ENCODE measurements around the gene PTPRN2.
"Not testable (repeated sequence)": the region's sequence is repeated elsewhere in the genome, so short reads cannot be mapped to it uniquely, and the experiment has no call there.

Gene PTPRN2

GRCh38 chr7:157928808-157929425, 658.7 kb downstream of the PTPRN2 start:
- DNase-seq (ENCODE audit: low read depth, low spot score): no peak

GRCh38 chr7:157928171-157928794, 659.3 kb downstream of the PTPRN2 start:
- no peak overlapping the region for H3K27ac ChIP-seq
- DNase-seq (ENCODE audit: low read depth, low spot score): no peak

More at GRCh38 chr7:157928808-157929425, 658.7 kb downstream of the PTPRN2 start:
- H3K27ac ChIP-seq: no peak overlapping the region

GRCh38 chr7:157927313-157927925, 660.2 kb downstream of the PTPRN2 start:
- no peak overlapping the region for H3K27ac ChIP-seq
- DNase-seq (ENCODE audit: low read depth, low spot score): no peak

GRCh38 chr7:157926521-157927150, 661.0 kb downstream of the PTPRN2 start:
- H3K27ac ChIP-seq: no peak overlapping the region
- DNase-seq (ENCODE audit: low read depth, low spot score): no peak

GRCh38 chr7:157926107-157926506, 661.5 kb downstream of the PTPRN2 start:
- no peak overlapping the region for H3K27ac ChIP-seq
- no peak for DNase-seq (ENCODE audit: low read depth, low spot score)

- no peak for DNase-seq (ENCODE audit: low read depth, low spot score)
- H3K27ac ChIP-seq: no peak overlapping the region
Observed at GRCh38 chr7:157925383-157925875, 662.2 kb downstream of the PTPRN2 start.

GRCh38 chr7:157923903-157924630, 663.6 kb downstream of the PTPRN2 start:
- DNase-seq (ENCODE audit: low read depth, low spot score): no peak
- no peak overlapping the region for H3K27ac ChIP-seq

- DNase-seq (ENCODE audit: low read depth, low spot score): no peak
Observed at GRCh38 chr7:157922576-157922975, 665.0 kb downstream of the PTPRN2 start.

GRCh38 chr7:157918326-157919080, 669.1 kb downstream of the PTPRN2 start:
- no peak overlapping the region for H3K27ac ChIP-seq
- no peak for DNase-seq (ENCODE audit: low read depth, low spot score)

More at GRCh38 chr7:157922576-157922975, 665.0 kb downstream of the PTPRN2 start:
- H3K27ac ChIP-seq: no peak overlapping the region

- DNase-seq (ENCODE audit: low read depth, low spot score): no peak
- no peak overlapping the region for H3K27ac ChIP-seq
Observed at GRCh38 chr7:157916946-157917640, 670.5 kb downstream of the PTPRN2 start.

GRCh38 chr7:157910446-157910845, 677.2 kb downstream of the PTPRN2 start:
- no peak overlapping the region for H3K27ac ChIP-seq
- DNase-seq (ENCODE audit: low read depth, low spot score): no peak

- DNase-seq (ENCODE audit: low read depth, low spot score): not testable (repeated sequence)
Observed at GRCh38 chr7:157910045-157910444, 677.6 kb downstream of the PTPRN2 start.

GRCh38 chr7:157909370-157909769, 678.3 kb downstream of the PTPRN2 start:
- no peak overlapping the region for H3K27ac ChIP-seq
- DNase-seq (ENCODE audit: low read depth, low spot score): no peak

More at GRCh38 chr7:157910045-157910444, 677.6 kb downstream of the PTPRN2 start:
- H3K27ac ChIP-seq: not testable (repeated sequence)

- H3K27ac ChIP-seq: no peak overlapping the region
- DNase-seq (ENCODE audit: low read depth, low spot score): no peak
Observed at GRCh38 chr7:157908006-157908782, 679.4 kb downstream of the PTPRN2 start.

GRCh38 chr7:157907091-157907490, 680.5 kb downstream of the PTPRN2 start:
- DNase-seq (ENCODE audit: low read depth, low spot score): no peak
- H3K27ac ChIP-seq: no peak overlapping the region

- no peak for DNase-seq (ENCODE audit: low read depth, low spot score)
- no peak overlapping the region for H3K27ac ChIP-seq
Observed at GRCh38 chr7:157906583-157906982, 681.0 kb downstream of the PTPRN2 start.

GRCh38 chr7:157905651-157906461, 681.8 kb downstream of the PTPRN2 start:
- DNase-seq (ENCODE audit: low read depth, low spot score): no peak

More at GRCh38 chr7:157905651-157906461, 681.8 kb downstream of the PTPRN2 start:
- no peak overlapping the region for H3K27ac ChIP-seq

Data from epithelial cell of prostate (primary cell).